Fibroblast of the aortic adventitia (primary cell): ENCODE measurements around the gene EEF1A2. TPM values are rescaled to one million over a fixed set of nuclear protein-coding genes. Genes with fewer than 3 reads are reported as not detected.
A peak's percentile ranks its signal among the peaks of the same experiment; 100 is the strongest.

Experiments
- DNase-seq: peaks from one replicate; pipeline ENCODE4 v3.0.0-alpha.2; 2010; ENCODE audit warnings: low read depth
- H3K4me3 ChIP-seq: 2 replicates; pipeline ENCODE4 v1.5.1; 2011; ENCODE audit warnings: low read depth, mild to moderate bottlenecking, control low read depth, low read length, moderate library complexity
- total RNA-seq: library from RNA; depleted of rRNA; stranded (reverse); fragments of >200 nt; gene quantifications from 2 replicates; pipeline ENCODE4 v1.2.3, GENCODE V29; 2012; ENCODE audit warnings: low replicate concordance
- TF ChIP-seq, protein P1 (sequence below): IDR thresholded peaks from 2 replicates; pipeline ENCODE4 v1.5.1; 2011; ENCODE audit warnings: mild to moderate bottlenecking, low read length, control low read depth, inconsistent platforms; ENCODE audit not compliant: insufficient read depth

EEF1A2 gene
- total RNA-seq, 1 donor: 0.18 TPM

DNA sequence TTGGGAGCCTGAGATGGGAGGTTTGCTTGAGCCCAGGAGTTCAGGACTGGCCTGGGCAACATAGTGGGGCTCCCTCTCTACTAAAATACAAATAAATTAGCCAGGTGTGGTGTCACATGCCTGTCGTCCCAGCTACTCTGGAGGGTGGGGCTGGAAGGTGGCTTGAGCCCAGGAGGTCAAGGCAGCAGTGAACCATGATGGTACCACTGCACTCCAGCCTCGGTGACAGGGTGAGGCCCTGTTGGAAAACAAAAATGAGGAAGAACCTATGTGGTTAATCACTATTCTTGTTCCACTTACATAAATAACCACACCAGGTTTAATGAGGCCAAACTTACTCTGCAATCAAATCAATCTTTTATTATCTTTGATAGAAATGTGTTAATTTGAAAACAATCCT lies 27.1 kb upstream of the EEF1A2 start:
- TF ChIP-seq, protein P1, sequence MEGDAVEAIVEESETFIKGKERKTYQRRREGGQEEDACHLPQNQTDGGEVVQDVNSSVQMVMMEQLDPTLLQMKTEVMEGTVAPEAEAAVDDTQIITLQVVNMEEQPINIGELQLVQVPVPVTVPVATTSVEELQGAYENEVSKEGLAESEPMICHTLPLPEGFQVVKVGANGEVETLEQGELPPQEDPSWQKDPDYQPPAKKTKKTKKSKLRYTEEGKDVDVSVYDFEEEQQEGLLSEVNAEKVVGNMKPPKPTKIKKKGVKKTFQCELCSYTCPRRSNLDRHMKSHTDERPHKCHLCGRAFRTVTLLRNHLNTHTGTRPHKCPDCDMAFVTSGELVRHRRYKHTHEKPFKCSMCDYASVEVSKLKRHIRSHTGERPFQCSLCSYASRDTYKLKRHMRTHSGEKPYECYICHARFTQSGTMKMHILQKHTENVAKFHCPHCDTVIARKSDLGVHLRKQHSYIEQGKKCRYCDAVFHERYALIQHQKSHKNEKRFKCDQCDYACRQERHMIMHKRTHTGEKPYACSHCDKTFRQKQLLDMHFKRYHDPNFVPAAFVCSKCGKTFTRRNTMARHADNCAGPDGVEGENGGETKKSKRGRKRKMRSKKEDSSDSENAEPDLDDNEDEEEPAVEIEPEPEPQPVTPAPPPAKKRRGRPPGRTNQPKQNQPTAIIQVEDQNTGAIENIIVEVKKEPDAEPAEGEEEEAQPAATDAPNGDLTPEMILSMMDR: no peak
- H3K4me3 ChIP-seq: no peak overlapping the region
- no peak for DNase-seq

DNA sequence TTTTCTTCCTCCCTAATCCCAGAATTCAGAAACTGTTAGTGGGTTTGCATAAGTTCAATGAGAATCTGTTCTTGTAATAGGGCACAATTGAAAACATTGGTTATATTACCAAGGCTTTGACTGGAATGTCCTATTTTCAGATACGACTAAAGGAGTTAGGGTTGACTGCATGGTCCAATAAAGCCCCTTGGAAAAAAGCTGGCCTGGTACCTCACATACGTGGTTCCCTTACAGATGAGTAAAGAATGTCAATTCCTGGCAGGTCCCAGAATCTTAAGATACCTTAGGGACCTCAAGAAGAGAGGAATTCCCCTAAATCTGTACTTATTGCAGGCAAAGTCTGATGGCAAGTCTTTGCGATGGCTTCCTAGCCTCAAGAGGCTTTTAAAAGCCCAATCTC lies 26.3 kb upstream of the EEF1A2 start:
- TF ChIP-seq, protein P1: no peak
- DNase-seq: no peak
- H3K4me3 ChIP-seq: no peak overlapping the region

DNA sequence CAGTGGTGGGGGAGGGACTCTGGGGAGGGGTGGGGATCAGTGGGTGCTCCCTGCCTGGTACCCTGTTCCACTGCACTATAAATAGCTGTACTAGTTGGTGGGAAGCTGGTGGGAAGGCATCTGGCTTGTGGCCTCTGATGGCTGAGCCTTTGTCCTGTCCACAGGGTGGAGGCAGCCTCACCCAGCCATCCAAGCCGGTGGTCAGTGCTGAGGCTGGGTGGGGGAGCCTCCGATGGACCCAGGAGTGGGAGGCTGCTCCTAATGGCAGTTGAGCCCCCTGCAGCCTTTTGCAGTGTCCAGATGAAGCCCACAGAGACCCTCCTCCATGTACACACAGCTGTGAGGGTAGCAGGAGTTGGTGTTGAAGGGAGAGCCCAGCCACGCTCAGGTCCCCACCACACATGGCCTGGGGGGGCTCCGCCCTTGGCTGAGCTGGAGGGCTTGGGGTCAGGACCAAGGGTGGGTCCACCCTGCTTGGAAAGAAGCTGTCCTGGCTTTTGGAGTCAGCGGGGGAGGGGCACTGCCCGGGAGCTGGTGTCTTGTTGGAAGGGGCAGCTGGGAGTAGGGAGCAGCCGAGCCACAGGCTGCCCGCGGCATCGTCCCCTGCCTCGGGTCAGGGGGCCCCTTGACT lies 24.2 kb upstream of the EEF1A2 start:
- TF ChIP-seq, protein P1: no peak
- H3K4me3 ChIP-seq: no peak overlapping the region
- DNase-seq: no peak

DNA sequence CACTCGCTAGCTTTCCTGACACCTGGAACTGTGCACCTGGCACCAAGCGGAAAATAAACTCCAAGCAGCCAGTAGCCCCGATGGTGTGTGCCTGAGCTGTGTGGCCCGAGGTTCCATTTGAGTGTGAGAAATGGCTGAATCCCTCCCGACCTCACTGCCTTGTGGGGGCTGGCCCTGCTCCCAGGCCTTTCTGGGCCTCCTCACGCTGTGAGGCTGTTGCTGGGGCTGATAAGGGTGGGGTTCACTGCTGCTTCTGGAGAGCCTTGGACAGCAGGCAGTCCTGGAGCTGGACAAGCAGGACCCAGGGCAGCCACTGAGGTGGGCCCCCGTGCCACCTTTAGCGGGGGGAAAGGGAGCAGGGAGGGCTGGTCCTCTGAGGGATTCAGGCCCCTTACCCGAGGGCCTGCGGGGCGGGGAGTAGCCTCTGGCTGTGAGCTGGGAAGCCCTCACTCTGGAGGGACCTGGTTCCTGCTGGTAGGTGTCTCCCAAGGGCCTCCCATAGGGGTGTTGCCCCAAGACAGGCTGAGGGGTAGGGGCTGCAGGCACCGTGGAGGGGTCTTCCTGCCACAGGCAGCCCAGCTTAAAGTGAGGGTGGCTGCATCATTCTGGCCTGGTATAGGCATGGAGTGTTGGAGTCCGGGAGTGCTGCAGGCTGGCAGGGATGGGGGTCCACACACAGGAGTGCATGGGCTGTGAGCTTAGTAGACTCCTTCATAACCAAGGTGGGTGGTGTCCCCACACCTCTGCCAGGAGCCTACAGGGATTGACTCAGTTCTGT lies 23.4 kb upstream of the EEF1A2 start:
- TF ChIP-seq, protein P1: no peak
- H3K4me3 ChIP-seq: peak overlapping the region; percentile 85
- peak; percentile 29 for DNase-seq

DNA sequence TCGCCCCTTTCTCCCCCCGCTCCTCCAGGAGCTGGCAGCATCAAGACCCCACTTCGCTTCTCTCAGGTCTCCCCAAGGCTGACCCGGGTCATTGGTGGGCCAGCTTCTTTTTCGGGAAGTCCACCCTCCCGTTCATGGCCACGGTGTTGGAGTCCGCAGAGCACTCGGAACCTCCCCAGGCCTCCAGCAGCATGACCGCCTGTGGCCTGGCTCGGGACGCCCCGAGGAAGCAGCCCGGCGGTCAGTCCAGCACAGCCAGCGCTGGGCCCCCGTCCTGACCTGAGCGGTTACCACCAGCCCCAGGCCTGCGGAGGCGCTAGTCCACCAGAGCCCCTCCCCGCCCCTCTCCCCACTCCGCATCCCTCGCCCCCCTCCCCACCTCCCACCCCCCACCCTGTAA lies 22.7 kb upstream of the EEF1A2 start:
- TF ChIP-seq, protein P1: no peak
- H3K4me3 ChIP-seq: peak overlapping the region; percentile 85
- no peak for DNase-seq

DNA sequence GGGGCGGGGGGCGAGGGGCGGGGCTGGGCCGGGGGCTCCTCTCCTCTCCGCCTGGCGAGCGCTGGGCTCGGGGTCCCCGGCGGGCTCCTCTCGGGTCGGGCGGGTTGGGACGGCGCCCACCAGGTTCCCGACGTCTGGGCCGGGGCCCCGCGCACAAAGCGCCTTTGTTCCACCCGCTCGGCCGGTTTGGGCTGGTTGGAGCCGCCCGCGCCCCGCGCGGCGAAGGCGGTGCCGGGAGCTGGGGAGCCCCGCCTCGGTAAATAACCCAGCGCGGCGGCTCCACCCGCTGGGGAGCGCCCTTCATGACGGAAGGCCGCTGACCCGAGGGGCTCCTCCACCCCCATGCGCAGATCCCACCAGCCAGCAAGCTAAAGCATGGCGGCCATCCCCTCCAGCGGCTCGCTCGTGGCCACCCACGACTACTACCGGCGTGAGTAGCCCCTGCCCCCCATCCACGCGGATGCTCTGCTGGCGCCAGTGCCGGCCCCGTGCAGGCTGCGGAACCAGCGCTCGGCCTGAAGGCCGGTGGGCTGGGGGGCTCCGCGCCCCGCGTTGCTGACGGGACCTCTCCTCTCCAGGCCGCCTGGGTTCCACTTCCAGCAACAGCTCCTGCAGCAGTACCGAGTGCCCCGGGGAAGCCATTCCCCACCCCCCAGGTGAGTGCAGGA lies 22.2 kb upstream of the EEF1A2 start:
- TF ChIP-seq, protein P1: no peak
- H3K4me3 ChIP-seq: peak overlapping the region; percentile 85
- DNase-seq: peak; percentile 60
